GM12892 (cell line): Measurements from ENCODE around the gene MAG.

Source experiments
- POLR2A ChIP-seq: IDR thresholded peaks from 2 replicates; pipeline ENCODE4 v1.6.1; 2011; ENCODE audit warnings: low read depth, low read length, control low read depth
- POLR2AphosphoS5 ChIP-seq: IDR thresholded peaks from 2 replicates; pipeline ENCODE4 v1.6.1; 2011; ENCODE audit warnings: low read depth, low read length, control low read depth

- no peak for TF ChIP-seq POLR2A
- no peak for TF ChIP-seq POLR2AphosphoS5
Measured at GRCh38 chr19:35295792-35296462, 4.0 kb downstream of the MAG start.
